ENCODE data around the gene CTSF.

CTSF gene

DNA sequence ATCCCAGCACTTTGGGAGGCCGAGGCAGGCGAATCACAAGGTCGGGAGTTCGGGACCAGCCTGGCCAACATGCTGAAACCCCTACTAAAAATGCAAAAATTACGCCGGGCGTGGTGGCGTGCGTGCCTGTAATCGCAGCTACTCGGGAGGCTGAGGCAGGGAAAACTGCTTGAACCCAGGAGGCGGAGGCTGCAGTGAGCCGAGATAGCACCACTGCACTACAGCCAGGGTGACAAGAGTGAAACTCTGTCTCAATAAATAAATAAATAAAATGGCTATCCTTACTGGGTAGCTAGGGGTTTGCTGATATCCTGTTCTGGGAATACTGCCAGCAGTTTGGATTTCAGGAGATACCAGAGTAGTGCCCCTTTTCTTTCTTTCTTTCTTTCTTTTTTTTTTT, 45.7 kb upstream of the CTSF start:
- H3K27me3 ChIP-seq (ENCODE audit: insufficient read depth, poor library complexity, severe bottlenecking) = no peaks in the 10 kb centered on the region
- DNase-seq (ENCODE audit: low read depth in 1 of 2, low spot score in 1 of 2) = no peak
- TF ChIP-seq, protein P1, sequence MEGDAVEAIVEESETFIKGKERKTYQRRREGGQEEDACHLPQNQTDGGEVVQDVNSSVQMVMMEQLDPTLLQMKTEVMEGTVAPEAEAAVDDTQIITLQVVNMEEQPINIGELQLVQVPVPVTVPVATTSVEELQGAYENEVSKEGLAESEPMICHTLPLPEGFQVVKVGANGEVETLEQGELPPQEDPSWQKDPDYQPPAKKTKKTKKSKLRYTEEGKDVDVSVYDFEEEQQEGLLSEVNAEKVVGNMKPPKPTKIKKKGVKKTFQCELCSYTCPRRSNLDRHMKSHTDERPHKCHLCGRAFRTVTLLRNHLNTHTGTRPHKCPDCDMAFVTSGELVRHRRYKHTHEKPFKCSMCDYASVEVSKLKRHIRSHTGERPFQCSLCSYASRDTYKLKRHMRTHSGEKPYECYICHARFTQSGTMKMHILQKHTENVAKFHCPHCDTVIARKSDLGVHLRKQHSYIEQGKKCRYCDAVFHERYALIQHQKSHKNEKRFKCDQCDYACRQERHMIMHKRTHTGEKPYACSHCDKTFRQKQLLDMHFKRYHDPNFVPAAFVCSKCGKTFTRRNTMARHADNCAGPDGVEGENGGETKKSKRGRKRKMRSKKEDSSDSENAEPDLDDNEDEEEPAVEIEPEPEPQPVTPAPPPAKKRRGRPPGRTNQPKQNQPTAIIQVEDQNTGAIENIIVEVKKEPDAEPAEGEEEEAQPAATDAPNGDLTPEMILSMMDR (IDR thresholded peaks at IDR 0.05; ENCODE audit: insufficient read depth, low read length) = no peak
- TF ChIP-seq, protein P2, sequence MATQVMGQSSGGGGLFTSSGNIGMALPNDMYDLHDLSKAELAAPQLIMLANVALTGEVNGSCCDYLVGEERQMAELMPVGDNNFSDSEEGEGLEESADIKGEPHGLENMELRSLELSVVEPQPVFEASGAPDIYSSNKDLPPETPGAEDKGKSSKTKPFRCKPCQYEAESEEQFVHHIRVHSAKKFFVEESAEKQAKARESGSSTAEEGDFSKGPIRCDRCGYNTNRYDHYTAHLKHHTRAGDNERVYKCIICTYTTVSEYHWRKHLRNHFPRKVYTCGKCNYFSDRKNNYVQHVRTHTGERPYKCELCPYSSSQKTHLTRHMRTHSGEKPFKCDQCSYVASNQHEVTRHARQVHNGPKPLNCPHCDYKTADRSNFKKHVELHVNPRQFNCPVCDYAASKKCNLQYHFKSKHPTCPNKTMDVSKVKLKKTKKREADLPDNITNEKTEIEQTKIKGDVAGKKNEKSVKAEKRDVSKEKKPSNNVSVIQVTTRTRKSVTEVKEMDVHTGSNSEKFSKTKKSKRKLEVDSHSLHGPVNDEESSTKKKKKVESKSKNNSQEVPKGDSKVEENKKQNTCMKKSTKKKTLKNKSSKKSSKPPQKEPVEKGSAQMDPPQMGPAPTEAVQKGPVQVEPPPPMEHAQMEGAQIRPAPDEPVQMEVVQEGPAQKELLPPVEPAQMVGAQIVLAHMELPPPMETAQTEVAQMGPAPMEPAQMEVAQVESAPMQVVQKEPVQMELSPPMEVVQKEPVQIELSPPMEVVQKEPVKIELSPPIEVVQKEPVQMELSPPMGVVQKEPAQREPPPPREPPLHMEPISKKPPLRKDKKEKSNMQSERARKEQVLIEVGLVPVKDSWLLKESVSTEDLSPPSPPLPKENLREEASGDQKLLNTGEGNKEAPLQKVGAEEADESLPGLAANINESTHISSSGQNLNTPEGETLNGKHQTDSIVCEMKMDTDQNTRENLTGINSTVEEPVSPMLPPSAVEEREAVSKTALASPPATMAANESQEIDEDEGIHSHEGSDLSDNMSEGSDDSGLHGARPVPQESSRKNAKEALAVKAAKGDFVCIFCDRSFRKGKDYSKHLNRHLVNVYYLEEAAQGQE (IDR thresholded peaks at IDR 0.05; ENCODE audit: insufficient replicate concordance, low read depth) = no peak
- TF ChIP-seq POLR2AphosphoS5 (IDR thresholded peaks at IDR 0.05; ENCODE audit: low read depth) = no peak
- no peak for TF ChIP-seq GABPA (IDR thresholded peaks at IDR 0.05; ENCODE audit: low read depth)
- TF ChIP-seq SPI1 (IDR thresholded peaks at IDR 0.05; ENCODE audit: borderline replicate concordance, low read depth) = no peak
- H3K4me3 ChIP-seq (replicated peaks; ENCODE audit: insufficient read depth, low read length) = no peak overlapping the region
- no peak overlapping the region for H3K27ac ChIP-seq (replicated peaks)

DNA sequence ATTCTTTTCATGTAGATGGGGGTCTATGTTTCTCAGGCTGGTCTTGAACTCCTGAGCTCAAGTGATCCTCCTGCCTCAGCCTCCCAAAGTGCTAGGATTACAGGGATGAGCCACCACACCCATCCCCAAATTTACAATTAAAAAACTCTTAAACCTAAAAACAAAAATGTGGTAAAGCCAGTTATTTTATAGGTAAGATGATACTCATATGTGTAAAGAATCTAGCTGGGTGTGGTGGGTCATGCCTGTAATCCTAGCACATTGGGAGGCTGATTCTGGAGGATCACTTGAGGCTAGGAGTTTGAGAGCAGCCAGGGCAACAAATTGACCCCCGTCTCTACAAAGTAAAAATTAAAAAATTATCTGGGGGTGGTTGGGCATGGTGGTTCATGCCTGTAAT, 44.1 kb upstream of the CTSF start:
- no peak for DNase-seq (ENCODE audit: low read depth in 1 of 2, low spot score in 1 of 2)
- Histone ChIP-seq H3K27ac (replicated peaks) (no peak overlapping the region), H3K4me3 (replicated peaks; ENCODE audit: insufficient read depth, low read length) (no peak overlapping the region), H3K27me3 (ENCODE audit: insufficient read depth, poor library complexity, severe bottlenecking) (no peaks in the 10 kb centered on the region)
- TF ChIP-seq, protein P2 (IDR thresholded peaks at IDR 0.05; ENCODE audit: insufficient replicate concordance, low read depth) = no peak
- TF ChIP-seq GABPA (IDR thresholded peaks at IDR 0.05; ENCODE audit: low read depth) (no peak), SPI1 (IDR thresholded peaks at IDR 0.05; ENCODE audit: borderline replicate concordance, low read depth) (no peak), POLR2AphosphoS5 (IDR thresholded peaks at IDR 0.05; ENCODE audit: low read depth) (no peak)
- TF ChIP-seq, protein P1 (IDR thresholded peaks at IDR 0.05; ENCODE audit: insufficient read depth, low read length) = no peak

DNA sequence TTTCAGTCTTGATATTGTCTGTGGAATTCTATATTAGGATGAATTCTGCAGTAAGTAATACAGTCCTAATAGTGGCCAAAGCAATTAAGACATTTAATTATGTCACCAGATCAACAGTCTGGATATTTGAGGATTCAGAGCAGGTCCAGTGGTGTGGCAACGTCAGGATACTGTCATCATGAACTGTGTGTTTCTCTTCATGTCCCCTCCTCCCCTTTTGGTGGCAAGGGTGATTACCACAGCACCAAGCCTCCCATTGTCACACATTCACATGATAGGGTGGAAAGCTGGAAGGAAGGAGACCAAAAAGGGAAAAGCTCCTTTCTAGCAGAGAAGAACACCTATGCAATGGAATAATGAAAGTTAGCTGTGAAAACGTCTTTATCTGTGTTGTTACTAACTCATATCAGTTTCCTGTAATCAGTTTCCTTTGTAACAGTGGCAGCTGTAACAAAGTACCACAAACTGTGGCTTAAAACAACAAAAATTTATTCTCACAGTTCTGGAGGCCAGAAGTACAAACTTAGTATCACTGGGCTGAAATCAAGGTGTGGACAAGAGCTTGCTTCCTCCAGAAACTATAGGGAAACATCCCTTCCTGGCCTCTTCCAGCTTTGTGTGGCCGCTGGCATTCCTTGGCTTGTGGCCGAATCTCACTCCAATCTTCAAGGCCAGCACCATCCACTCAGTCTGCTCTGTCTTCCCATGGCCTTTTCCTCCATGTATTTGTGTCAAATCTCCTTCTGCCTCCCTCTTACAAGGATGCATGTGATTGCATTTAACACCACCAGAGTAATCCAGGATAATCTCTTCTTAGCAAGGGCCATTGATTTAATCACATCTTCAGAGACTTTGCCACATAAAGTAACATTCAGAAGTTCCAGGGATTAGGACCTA, 41.6 kb upstream of the CTSF start:
- no peaks in the 10 kb centered on the region for H3K27me3 ChIP-seq (ENCODE audit: insufficient read depth, poor library complexity, severe bottlenecking)
- H3K27ac ChIP-seq (replicated peaks) = no peak overlapping the region
- TF ChIP-seq, protein P2 (IDR thresholded peaks at IDR 0.05; ENCODE audit: insufficient replicate concordance, low read depth) = no peak
- TF ChIP-seq SPI1 (IDR thresholded peaks at IDR 0.05; ENCODE audit: borderline replicate concordance, low read depth) = no peak
- TF ChIP-seq, protein P1 (IDR thresholded peaks at IDR 0.05; ENCODE audit: insufficient read depth, low read length) = no peak
- TF ChIP-seq POLR2AphosphoS5 (IDR thresholded peaks at IDR 0.05; ENCODE audit: low read depth) = no peak
- no peak for TF ChIP-seq GABPA (IDR thresholded peaks at IDR 0.05; ENCODE audit: low read depth)
- DNase-seq (ENCODE audit: low read depth in 1 of 2, low spot score in 1 of 2) = no peak
- no peak overlapping the region for H3K4me3 ChIP-seq (replicated peaks; ENCODE audit: insufficient read depth, low read length)

Data from HL-60 (cell line).